Measurements from ENCODE around the gene RTEL1. TPM values are rescaled to one million over a fixed set of nuclear protein-coding genes. Genes with fewer than 3 reads are reported as not detected.

The RTEL1 gene
- total RNA-seq, 4 donors from 2014 or later = 28.2 to 62.4 (median 46.7) TPM

DNA sequence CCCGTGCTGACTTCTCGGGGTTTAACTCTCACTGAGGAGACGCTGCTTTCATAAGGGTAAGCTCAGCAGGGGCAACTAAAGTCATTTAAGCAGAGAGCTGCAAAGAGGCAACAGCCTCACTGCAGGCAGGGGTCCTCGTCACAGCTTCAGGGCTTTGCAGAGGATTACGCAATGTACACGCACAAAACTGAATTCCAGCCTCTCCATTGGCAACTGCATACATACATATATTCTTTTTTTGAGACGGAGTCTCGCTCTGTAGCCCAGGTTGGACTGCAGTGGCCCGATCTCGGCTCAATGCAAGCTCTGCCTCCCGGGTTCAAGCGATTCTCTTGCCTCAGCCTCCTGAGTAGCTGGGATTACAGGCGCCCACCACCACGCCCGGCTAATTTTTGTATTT is 33.6 kb upstream of the RTEL1 start:
- H3K36me3 ChIP-seq = peaks cover 0 to 5% (median 0%) of the 10 kb centered on the region in 3 donors
- H3K27ac ChIP-seq = no peak overlapping the region
- TF ChIP-seq EP300 (IDR thresholded peaks at IDR 0.05) = no peak
- TF ChIP-seq, protein P1, sequence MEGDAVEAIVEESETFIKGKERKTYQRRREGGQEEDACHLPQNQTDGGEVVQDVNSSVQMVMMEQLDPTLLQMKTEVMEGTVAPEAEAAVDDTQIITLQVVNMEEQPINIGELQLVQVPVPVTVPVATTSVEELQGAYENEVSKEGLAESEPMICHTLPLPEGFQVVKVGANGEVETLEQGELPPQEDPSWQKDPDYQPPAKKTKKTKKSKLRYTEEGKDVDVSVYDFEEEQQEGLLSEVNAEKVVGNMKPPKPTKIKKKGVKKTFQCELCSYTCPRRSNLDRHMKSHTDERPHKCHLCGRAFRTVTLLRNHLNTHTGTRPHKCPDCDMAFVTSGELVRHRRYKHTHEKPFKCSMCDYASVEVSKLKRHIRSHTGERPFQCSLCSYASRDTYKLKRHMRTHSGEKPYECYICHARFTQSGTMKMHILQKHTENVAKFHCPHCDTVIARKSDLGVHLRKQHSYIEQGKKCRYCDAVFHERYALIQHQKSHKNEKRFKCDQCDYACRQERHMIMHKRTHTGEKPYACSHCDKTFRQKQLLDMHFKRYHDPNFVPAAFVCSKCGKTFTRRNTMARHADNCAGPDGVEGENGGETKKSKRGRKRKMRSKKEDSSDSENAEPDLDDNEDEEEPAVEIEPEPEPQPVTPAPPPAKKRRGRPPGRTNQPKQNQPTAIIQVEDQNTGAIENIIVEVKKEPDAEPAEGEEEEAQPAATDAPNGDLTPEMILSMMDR (IDR thresholded peaks at IDR 0.05) = no peak
- WGBS, 2 donors = 80 to 83% methylated on average over 15 of the region's 15 CpGs
- H3K9me3 ChIP-seq = no peaks in the 10 kb centered on the region
- no peak for DNase-seq (ENCODE audit: low spot score in 2 of 2)
- H3K4me3 ChIP-seq = no peak overlapping the region
- no peaks in the 10 kb centered on the region for H3K27me3 ChIP-seq
- peaks cover 0 to 52% (median 12%) of the 10 kb centered on the region in 4 donors for H3K4me1 ChIP-seq

DNA sequence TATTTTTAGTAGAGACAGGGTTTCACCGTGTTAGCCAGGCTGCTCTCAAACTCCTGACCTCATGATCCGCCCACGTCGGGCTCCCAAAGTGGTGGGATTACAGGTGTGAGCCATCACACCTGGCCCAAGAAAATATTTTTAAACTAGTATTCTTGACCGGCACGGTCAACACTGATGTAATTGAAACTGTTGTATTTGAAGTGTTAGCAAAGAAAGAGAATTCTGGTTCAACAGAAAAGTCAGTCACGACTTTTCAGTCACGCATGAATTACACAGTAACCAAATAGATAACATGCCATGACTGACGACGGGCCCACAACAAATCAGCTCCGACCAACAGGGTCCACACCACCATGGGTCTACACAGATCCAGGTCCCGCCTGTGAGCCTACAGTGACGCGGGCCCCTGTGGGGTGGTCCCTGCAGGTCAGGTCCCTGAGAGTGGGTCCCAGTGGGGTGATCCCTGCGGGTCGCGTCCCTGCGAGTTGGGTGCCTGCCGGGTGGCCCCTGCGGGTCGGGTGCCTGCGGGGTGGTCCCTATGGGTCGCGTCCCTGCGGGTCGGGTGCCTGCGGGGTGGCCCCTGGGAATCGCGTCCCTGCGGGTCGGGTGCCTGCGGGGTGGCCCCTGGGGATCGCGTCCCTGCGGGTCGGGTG is 32.2 kb upstream of the RTEL1 start:
- H3K4me1 ChIP-seq = peaks cover 0 to 43% (median 12%) of the 10 kb centered on the region in 4 donors
- TF ChIP-seq POLR2A (IDR thresholded peaks at IDR 0.05) (no peak), EP300 (IDR thresholded peaks at IDR 0.05) (no peak)
- TF ChIP-seq, protein P1 (IDR thresholded peaks at IDR 0.05) = no peak
- H3K27ac ChIP-seq = peak overlapping the region; percentile 98 to 99 (median 98)
- H3K9me3 ChIP-seq = no peaks in the 10 kb centered on the region
- 14 to 44% methylated on average over 14 to 35 of the region's 36 CpGs for WGBS, 2 donors
- peak overlapping the region; percentile 70 to 99 (median 86) for H3K4me3 ChIP-seq
- H3K27me3 ChIP-seq = no peaks in the 10 kb centered on the region
- DNase-seq (ENCODE audit: low spot score in 2 of 2) = no peak
- H3K36me3 ChIP-seq = peaks cover 0 to 4% (median 0%) of the 10 kb centered on the region in 3 donors

DNA sequence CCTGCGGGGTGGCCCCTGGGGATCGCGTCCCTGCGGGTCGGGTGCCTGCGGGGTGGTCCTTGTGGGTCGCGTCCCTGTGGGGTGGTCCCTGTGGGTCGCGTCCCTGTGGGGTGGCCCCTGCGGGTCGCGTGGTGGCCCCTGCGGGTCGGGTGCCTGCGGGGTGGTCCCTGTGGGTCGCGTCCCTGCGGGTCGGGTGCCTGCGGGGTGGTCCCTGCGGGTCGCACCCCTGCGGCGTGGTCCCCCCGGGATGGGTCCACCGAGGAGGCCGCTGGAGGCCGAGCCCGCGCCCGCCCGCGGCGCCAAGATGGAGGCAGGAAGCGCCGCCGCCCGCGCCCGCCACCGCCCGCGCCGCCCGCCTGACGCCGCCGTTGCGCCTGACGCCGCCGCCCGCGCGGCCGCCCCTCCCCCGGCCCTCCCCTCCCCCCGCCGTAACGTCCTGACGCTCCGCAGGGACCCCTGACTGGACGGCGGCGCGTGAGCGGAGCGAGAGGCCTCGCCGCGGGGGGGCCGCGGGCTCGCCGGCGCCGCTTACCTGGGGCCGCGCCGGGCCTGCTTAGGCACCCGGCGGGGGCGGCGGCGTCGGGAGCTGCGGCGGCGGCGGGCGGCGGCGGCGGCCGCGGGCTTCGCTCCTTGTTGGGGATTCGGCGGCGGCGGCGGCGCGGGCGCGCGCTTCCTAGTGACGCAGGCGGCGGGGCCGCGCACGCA is 31.5 kb upstream of the RTEL1 start, which contains the start of gene GMEB2:
TSS of gene GMEB2 (minus strand) at position 678 of the 705 bp plus-strand sequence. CDS start 7,704 bp downstream, outside the sequence.
- Histone ChIP-seq H3K27me3 (no peaks in the 10 kb centered on the region), H3K4me3 (peak within 1 kb of the TSS; percentile 77 to 99 (median 88)), H3K9me3 (no peaks in the 10 kb centered on the region), H3K4me1 (peaks cover 0 to 40% (median 12%) of the 10 kb centered on the region in 4 donors), H3K27ac (peak within 1 kb of the TSS; percentile 98 to 99 (median 98)), H3K36me3 (peaks cover 0 to 4% (median 0%) of the 10 kb centered on the region in 3 donors)
- DNase-seq (ENCODE audit: low spot score in 2 of 2) = peak; percentile 53 to 54
- TF ChIP-seq EP300 (IDR thresholded peaks at IDR 0.05) (no peak), POLR2A (IDR thresholded peaks at IDR 0.05) (peak; percentile 43 to 56)
- TF ChIP-seq, protein P1 (IDR thresholded peaks at IDR 0.05) = no peak
- WGBS, 2 donors = 2% methylated on average over 9 of the region's 114 CpGs; no CpG with 5 or more reads in 1 of the 2 donors

DNA sequence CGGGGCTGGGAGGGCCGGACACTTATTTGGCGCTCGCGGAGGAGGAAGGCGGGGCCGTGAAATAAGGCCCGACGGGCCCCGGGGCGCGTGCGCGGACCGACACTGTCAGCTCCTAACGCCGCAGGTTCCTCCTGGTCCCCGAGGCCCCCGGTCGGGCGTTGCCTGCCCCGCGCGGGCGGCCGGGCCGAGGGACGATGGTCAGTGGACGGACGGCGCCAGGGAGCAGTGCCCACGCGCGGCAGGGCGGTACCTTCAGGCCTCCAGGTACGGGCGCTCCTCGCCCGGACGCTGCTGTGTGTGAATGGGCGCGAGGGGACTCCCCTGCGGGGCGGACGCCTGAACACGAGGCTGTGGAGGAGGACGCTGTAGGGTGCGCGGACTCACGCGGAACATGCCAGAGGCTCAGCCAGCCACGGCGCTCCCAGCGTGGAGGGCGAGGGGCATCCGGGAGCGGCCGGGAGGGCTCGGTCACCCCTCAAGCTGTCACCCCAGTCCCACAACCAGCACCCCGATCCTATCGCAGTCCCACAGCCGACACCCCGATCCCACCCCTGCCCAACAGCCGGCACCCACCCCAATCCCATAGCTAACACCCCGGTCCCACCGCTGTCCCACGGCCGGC is 30.9 kb upstream of the RTEL1 start:
- Histone ChIP-seq H3K9me3 (no peaks in the 10 kb centered on the region), H3K4me3 (peak overlapping the region; percentile 77 to 99 (median 88)), H3K27me3 (no peaks in the 10 kb centered on the region), H3K36me3 (peaks cover 0 to 4% (median 0%) of the 10 kb centered on the region in 3 donors), H3K27ac (peak overlapping the region; percentile 94 to 99 (median 98)), H3K4me1 (peaks cover 0 to 40% (median 12%) of the 10 kb centered on the region in 4 donors)
- WGBS, 2 donors = 0% methylated on average over 9 to 24 of the region's 68 CpGs
- peak; percentile 90 for DNase-seq (ENCODE audit: low spot score in 2 of 2)
- TF ChIP-seq POLR2A (IDR thresholded peaks at IDR 0.05) (peak; percentile 32 to 72), EP300 (IDR thresholded peaks at IDR 0.05) (peak; percentile 77 to 88)
- TF ChIP-seq, protein P1 (IDR thresholded peaks at IDR 0.05) = no peak

Measured in tibial nerve (tissue), 4 donors.